Hypothalamus (tissue), 51 donors: ENCODE measurements around the gene CUEDC2.

Experiments
- DNase-seq, 51 donors: peaks; one replicate each; lab custom pipeline; 2025; lab: John Stamatoyannopoulos, UW

Gene CUEDC2, protein sequence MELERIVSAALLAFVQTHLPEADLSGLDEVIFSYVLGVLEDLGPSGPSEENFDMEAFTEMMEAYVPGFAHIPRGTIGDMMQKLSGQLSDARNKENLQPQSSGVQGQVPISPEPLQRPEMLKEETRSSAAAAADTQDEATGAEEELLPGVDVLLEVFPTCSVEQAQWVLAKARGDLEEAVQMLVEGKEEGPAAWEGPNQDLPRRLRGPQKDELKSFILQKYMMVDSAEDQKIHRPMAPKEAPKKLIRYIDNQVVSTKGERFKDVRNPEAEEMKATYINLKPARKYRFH

DNA sequence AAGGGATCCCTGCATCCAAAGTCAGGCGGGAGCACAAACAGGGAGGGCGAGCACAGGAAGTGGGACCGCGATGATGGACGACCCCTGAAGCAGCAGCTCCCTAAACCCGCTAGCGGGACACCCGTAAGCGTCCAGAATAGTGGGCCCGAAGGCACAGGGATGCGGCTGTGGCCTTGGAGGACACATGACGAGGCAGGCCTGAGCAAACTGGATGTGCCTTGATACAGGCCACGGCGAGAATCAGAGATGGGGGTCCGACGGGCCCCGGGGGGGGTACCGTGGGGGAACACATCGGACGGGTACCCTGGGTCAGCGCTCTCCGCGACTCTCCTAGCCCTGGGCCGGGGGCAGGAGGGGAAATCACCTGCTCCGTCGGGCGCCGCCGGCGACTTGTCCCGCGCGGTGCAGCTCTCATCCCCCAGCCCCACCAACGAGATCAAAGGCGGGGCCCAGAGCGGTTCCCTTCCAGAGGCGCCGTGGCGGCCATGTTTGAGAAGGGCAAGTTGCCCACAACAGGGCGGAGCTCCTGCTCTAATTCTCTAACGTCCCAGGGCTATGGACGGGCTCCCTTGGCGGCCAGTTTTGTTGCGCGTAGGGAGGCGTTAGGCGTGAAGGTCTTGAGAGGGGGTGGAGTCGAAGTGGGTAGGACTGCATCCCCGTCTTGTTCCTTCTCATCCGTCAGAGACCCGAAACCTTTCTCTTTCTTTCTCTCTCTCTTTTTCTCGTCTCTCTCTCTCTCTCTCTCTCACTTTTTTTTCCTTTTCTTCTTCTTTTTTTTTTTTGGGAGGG is at the start of gene CUEDC2:
CUEDC2 (minus strand) TSS at position 413 of the 789 bp plus-strand sequence. CDS start 7,386 bp downstream, outside the sequence.
- DNase-seq: peak; percentile 34 to 98 (median 92)

DNA sequence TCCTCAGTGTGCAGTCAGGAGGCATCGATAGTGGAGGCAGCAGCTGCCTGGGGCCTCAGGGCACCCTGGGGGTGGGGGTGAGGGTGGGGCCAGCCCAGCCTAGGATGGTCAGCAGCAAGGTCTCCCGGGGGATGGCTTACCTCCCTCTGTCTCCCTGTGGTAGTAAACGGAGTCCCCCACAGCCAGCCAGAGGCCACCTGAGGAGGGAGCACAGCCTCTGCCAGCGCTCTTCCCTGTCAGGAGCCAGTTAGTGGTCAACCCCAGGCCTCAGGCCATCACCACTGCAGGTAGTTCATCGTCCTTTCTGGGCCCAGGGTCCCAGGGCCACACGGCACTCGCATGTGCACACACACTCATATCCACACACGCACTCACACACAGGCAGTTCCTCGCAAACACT is 48.0 kb upstream of the CUEDC2 start:
- DNase-seq: no peak

DNA sequence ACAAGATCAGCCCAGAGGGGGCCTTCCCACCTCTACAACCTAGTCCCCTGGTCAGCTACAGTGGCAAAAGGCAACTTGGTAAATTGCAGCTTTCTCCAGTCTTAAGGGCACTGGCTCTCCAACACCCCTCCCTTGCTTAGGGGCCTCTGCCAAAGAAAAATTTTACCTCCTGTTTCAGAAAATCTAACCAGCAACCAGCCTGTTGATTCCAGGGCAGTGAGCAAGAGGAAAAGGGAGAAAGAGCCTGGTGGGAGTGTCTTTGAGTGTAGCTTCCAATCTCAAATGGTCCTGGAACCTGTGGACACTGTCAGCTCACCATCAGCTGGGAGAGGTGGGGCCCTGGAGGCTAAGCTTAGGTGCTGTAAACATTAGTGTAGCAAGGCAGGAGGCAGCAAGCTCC is 47.3 kb upstream of the CUEDC2 start:
- DNase-seq: no peak

DNA sequence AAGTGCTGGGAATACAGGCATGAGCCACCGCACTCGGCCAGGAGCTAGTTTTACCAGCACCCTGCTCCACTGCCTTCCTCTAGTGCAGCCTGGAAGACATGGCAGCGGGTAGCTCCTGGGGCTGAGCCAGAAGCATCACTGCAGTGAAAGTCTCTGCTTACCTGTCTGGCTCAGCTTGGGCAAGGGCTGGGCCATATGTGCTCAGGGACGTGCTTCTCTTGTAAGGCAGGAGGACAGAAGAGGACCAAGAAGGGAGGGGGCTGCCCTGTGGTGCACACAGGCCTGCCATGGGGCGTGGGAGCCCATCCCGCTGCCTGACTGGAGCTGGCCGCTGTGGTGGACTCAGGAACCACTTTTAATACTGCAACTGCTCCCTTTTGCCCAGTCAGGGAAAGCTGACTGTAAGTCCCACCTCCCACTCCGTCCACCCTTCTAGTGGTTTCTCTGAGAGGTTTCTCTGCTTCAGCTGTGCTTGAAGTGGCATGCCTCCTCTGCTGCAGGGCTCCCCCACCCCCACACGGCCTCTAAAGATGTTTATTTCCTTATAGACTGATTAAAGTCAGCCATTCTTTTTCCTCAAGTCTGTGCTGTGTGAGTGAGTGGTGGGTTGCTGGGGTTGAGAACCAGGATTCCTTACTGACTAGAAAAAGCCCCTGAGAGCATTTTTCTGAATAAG is 44.2 kb upstream of the CUEDC2 start:
- DNase-seq: no peak

DNA sequence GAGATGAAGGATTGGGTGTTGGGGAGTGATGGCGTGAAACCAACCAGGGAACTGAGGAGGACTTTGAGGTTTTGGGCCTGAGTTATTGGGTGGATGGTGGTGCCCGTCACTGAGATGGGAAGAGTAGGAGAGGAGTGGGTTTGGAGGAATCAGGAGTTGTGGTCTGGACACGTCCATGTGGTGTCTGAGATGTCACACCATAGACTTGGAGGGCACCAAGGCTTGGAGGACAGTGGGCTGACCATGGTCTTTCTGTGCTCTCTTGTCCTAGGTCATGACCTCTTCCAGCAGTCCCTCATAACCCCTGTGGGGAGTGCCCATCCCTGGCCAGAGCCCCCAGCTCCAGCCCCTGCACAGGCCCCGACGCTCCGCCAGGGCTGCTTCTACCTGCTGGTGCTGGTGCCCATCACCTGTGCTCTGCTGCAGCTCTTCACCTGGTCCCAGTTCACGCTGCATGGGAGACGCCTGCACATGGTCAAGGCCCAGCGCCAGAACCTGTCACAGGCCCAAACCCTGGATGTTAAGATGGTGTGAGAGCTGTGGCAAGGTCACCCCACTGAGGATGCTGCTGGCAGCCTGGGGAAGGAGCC is 43.2 kb upstream of the CUEDC2 start:
- no peak for DNase-seq

DNA sequence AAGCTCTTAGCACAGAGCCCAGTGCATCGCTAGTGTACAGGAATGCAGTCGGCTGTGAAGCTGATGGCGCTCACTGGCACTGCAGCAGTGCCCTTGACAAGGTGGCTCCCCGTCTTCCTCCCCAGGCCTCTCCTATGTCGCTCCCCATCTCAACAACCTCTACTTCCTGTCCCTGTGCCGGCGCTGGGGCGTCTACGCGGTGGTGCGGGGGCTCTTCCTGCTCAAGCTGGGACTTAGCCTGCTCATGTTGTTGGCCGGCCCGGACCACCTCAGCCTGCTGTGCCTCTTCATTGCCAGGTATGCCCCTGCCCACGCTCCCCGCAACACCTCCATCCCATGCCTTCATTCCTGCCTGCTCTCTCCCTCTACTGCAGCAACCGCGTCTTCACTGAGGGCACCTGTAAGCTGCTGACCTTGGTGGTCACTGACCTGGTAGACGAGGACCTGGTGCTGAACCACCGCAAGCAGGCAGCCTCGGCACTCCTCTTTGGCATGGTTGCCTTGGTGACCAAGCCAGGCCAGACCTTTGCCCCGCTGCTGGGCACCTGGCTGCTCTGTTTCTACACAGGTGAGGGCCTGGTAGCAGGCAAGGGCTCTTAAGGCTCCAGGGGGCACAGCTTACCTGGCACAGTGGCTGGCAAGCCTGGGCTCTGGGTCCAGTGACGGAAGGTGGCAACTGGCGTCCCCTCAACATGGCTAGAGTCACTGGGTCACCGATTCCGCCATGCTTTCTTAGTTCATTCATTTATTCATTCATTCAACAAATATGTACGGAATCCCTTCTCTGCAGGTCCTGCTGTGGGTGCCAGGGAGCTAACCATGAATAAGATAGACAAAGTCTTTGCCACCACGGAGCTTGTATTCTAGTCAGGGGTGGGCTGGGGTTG is 41.3 kb upstream of the CUEDC2 start:
- DNase-seq: no peak

DNA sequence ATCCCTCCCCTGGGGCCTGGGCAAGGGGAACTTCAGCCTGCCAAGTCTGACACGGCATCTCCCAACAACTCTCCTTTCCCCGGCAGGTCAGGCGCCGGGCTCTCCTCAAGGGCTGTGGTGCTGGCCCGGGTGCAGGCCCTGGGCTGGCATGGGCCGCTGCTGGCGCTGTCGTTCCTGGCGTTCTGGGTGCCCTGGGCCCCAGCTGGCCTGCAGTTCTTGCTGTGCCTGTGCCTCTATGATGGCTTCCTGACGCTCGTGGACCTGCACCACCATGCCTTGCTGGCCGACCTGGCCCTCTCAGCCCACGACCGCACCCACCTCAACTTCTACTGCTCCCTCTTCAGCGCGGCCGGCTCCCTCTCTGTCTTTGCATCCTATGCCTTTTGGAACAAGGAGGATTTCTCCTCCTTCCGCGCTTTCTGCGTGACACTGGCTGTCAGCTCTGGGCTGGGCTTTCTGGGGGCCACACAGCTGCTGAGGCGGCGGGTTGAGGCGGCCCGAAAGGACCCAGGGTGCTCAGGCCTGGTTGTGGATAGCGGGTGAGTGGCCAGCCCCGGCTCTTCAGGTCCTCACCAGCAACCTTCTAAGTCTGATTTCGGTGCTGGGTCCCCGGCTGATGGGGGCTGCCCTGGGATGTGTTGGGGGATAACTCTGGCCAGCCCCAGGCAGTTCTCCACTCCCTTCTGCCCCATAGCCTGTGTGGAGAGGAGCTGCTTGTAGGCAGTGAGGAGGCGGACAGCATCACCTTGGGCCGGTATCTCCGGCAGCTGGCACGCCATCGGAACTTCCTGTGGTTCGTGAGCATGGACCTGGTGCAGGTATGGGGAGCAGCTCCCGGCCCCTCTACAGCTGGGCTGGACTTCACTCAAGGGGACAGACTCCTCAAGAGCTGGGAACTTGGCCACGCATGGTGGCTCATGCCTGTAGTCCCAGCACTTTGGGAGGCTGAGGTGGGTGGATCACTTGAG is 38.5 kb upstream of the CUEDC2 start:
- DNase-seq: no peak

DNA sequence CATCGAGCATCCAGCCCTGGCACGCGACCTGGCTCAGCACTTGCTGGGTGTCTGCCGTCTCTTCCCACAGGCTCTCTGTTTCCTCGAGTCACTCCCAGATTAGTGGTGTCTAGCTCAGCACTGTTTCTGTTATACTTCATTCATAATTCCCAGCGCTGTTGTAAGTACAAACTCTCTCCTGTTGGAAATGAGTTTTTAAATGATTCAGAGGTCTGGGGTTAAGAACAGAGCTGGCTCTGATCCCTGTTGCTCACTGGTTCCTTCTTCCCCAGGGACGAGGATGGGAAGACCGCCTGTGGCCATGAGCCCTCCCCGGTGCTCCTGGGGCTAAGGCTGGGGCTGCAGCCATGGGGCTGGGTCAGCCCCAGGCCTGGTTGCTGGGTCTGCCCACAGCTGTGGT is 36.3 kb upstream of the CUEDC2 start:
- no peak for DNase-seq

DNA sequence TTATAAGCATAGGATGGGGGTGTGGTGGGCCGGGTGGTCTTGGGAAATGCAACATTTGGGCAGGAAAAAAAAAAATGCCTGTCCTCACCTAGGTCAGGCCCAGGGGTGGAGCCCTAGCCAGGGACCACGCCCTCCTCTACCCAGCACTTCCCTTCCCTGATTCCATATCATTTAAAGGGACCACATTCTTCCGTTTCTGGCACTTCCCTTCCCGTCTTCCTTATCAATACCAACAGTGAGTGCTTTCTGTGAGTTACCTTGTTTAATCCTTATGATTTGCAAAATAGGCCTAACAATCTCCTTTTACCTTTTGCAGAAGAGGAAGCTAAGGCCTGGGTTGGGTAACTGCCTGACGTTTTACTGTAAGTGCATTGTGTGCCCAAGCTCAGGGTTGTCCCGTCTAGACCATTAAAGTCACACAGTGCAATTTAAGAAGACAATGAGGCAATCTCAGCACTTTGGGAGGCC is 35.6 kb upstream of the CUEDC2 start:
- DNase-seq: no peak

DNA sequence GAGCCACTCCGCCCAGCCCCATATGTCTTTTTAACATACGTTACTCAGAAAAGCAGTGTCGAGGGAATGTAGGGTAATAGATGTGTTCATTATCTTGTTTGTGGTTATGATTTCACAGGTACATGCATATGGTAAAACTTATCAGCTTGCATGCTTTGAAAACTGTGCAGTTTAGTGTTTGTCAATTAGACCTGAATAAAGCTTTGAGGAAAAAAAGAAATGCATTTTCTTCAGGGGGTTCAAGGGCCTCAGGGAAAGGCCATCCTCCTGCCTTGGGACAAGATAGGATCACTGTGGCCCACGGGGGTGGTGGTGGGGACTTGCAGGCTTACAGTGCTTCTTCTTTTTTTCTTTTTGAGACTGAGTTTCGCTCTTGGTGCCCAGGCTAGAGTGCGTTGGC is 34.9 kb upstream of the CUEDC2 start:
- DNase-seq: no peak

DNA sequence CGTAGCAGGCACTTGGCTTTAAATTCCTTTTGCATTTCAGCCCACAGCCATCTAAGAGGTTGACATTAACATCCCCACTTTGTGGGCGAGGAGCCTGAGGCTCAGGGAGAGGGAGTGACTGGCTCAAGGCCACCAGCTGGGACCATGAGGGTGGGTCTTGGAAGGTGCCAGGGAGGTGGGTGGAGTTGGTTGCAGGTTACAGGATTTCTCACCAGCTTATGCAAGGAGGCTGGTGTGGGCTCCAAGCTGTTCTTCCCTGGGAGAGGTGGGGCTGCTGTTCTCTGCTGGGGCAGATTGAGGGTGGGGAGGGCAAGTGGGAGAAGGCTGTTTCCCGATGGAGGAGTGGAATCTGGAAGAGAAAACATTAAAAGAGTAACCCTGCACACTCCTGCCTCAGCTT is 33.1 kb upstream of the CUEDC2 start:
- peak in 1 of 51 donors; percentile 28 for DNase-seq

DNA sequence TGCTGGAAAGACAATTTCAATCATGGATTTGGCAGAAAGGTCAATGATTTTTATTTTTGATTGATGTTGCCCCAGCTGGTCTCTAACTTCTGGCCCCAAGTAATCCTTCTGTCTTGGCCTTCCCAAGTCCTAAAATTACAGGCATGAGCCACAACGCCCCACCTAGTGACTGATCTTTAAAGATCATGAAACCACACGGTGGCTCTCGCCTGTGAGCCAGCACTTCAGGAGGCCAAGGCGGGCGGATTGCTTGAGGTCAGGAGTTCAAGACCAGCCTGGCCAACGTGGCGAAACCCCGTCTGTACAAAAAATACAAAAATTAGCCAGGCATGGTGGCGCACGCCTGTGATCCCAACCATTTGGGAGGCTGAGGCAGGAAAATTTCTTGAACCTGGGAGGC is 31.6 kb upstream of the CUEDC2 start:
- DNase-seq: no peak

DNA sequence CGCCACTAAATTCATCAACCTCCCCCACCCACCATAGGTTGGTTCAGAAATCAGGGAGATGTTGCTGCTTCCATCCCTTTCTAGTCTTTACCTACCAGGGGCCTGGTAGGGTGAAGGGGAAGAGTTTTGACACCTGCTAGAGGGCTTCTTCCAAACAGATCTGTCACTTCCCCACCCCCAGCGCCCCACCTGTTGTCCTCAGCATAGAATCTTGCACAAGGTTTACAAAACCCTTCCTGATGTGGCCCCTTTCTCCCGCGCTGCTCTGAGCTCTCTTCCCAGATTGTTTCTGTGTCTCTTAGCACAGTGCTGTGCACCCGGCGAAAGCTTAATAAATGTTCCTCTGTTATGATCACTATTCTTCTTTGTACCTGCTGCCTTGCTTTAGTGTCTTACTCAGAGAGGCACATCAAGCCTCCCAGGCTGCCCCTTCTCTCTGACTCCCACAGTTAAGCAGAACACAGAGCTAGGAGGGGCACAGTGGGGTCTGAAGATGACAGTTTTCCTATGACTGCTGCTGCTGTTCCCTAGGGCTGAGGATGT is 30.2 kb upstream of the CUEDC2 start:
- DNase-seq: no peak

DNA sequence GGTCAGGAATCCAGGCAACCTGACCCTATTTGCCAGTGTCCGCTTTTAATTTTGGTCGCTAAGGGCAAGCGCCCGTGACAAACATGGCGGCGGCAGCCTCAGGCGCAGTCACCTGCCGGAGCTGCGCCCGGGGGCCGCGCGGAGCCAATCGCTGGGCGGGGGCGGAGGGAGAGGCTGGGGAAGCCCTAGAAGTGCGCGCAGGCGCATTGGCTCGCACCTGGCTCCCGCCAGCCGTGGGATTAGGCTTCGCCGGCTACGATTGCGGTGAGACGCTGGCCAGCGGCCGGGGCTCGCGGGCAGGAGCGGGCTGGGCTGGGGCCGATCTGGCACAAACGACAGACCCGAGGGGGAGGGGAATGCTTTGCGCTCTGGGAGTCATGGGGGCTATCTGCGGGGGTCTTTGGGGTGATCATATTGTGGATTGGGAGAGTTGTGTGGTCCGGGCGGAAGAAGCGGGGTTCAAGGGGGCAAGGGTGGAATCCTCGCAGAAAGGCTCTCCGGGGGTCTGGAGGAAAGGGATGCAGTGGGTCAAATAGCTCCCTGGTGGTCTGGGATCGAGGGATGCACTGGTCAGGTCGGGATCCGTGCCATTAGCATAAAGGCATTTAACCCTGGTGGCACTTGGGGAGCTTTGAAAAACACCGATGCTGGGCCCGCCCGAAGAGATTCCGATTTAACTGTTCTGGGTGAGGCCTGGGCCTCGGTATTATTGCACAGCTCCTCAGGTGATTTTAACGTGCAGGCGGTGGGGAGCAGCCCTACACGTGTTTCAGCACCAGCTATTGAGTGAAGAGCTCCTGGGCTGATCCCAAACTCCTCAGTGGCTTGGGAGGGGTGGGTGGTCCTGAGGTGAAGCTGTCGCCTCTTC is 29.0 kb upstream of the CUEDC2 start:
- peak; percentile 25 to 92 (median 79) for DNase-seq

DNA sequence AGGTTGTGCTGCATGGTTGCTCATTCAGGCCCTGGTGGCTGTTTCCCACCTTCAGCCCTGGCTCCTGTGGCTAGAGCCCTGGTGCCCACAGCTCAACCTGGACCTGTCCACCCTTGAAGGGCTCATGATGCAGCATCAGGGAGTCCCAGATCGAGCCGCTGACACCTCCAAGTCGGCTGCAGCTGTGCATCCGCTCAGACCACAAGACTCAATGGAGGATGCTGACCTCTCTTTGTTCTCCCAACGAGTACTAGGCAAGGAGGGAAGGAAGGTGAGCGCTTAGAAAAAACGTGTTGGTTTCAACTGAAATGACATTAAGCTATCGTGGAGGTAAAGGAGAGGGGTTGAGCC is 28.4 kb upstream of the CUEDC2 start:
- peak in 2 of 51 donors; percentile 42 to 43 for DNase-seq

DNA sequence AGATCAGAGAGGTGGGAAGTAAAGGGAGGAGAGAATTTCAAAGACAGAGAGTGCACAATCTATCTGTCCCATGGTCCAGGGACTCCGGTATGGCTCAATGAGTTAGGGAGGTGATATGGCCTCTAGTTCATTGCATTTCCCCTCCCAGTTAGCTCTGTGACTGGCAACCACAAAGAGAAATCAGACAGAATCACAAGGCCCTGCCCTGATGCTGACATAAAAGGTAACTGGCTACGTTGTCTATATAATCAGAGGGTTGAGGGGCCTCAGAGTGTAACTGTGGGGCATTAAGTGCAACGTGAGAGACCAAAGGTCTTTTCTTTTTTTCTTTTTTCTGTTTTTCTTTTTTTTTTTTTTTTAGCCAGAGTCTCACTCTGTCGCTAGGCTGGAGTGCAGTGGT is 26.3 kb upstream of the CUEDC2 start:
- DNase-seq: no peak

DNA sequence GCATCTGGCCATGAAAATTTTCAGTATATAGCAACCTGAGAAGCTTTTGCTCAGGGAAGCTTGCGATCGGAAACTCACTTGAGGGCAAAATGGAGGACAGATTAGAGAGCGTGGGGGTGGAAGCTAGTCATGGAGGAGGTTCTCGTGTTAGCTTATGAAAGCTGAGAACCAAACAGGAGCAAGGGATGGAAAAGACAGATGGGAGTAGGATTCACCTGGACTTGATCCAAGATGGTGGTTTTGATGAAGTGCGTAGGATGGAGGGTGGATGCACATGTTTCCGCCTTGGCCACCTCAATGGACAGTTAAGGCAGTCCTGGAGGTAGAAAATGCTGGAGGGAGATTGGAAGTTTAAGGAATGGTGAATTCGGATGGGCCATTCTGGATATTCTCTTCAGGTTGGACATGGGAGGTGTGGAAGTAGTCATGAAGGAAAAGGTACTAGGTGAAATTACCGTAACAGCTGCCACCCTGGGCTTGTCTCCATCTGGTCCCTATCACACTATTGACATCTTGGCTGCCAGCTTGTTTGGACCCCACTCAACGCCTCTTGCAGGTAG is 25.3 kb upstream of the CUEDC2 start:
- no peak for DNase-seq
